HG02571 (cell line): ENCODE data around the gene NEDD4L.
"Not testable (repeated sequence)": the region's sequence is repeated elsewhere in the genome, so short reads cannot be mapped to it uniquely, and the experiment has no call there.

ENCODE experiments used
- ATAC-seq: cut with Tn5 transposase; IDR thresholded peaks from one replicate; pipeline ENCODE4 v1.9.1; 2021; ENCODE audit warnings: mild to moderate bottlenecking, moderate library complexity; ENCODE audit not compliant: unreplicated experiment

NEDD4L gene

DNA sequence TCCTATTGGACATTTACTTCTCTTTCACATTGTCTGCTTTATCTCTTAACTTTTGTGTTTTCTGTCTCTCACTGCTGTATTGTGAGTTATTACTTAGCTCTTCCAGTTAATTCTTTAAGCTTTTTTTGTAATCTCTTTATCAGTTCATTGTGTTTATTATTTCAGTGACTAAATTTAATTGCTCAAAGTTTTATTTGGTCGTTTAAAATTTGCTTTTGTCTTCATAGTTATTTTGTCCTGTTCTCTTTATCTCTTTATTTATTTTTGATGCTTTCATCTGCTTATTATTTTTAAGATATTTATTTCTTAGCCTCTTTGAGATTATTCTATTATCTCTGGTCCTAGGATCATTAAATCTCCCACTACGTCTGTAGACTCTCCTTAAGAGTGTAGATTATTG, 316.3 kb downstream of the NEDD4L start:
- no peak for ATAC-seq

DNA sequence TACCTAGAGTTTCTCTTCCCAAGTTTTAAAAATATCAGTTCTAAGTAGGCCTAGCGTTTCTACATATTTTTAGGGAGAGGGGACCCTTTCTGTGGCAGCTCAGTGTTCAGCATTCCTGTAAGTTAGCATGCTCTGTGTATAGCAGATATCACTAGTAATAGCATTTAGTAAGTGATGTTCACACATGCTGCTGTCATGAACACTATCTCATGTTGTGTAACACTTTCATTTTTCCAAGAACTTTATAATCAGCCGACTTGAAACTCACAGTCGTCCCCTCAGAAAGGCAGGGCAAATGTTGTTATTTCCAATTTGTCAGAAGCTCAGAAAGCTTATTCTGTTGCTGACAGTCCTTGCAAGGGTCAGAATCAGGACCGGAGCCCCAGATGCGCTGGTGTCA, 317.2 kb downstream of the NEDD4L start:
- no peak for ATAC-seq

DNA sequence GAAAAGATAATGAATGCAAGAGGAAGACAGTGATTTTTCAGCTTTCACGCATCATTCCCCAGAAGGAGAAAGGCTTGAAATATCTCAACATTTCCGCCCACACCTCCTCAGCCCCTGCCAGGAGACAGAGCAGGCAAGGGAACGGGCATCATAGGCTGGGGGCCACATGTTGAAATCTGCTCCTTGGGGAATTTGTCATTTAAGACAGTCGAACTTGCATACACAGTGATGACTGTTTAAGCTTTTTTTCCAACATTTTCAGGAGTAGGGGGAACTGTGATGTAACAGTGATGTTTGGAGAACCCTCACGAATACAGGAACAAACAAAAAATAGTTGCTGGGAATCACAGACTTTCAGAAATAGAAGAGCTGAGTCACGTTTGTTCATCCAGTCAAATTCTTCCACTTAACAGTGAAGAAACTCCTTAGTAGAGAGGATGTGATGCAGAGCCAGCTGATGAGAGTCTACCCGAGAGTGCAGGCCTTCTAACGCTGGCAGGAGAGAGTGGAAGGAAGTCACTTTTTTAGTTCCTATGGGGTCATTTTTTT, 318.1 kb downstream of the NEDD4L start:
- ATAC-seq, result no peak

DNA sequence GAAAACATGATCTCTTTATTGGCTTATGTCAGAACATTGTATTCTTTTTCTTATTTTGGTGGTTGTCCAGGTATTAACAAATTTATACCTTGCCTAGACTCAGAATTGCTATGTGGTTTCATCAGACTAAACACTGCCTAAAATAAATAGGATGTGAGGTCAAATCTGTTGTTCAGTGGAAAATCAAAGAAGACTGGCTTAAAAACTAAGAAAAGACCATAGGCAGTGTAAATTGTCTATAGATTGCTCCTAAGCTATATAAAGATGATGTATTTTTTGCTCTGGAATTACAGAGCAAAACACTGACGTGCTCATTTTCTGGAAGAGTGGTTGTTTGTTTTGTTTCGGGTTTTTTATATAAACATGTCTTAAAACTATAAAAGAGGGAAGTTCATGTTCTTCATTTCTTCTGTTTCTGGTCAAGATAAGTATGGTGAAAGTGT, 318.8 kb downstream of the NEDD4L start:
- ATAC-seq, result no peak

DNA sequence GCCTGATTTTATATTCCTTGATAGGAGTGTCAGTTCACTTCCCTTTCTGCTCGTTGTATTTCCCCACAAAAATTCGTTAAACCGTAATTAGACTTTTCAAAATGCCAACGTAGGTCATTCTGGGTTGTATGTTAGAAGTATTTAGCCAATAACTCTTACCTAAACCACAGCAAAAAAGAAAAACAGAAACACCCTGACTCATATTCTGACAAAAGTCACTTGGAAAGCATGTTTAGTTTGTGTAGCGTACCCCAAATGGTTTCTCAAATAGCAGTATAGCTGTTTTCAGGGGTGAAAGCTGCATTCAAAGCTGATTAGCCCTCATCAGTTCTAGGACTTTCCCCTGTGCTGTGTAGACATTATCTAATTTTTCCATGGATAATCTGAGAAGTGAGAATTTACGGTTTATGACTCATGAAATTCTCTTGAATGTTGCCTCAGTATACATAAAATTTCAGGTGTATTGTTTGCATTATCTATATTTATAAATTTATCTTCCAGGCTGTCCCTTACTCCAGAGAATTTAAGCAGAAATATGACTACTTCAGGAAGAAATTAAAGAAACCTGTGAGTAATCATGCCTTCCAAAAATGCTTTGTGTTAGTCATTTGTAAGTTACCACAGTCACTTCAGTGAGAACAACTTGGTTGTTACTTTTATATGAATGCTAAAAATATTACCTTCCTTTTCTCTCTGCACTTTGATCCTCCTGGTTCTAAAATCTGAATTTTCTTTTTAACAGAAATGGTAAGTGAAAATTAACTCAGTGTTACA, 319.9 kb downstream of the NEDD4L start:
- no peak for ATAC-seq

DNA sequence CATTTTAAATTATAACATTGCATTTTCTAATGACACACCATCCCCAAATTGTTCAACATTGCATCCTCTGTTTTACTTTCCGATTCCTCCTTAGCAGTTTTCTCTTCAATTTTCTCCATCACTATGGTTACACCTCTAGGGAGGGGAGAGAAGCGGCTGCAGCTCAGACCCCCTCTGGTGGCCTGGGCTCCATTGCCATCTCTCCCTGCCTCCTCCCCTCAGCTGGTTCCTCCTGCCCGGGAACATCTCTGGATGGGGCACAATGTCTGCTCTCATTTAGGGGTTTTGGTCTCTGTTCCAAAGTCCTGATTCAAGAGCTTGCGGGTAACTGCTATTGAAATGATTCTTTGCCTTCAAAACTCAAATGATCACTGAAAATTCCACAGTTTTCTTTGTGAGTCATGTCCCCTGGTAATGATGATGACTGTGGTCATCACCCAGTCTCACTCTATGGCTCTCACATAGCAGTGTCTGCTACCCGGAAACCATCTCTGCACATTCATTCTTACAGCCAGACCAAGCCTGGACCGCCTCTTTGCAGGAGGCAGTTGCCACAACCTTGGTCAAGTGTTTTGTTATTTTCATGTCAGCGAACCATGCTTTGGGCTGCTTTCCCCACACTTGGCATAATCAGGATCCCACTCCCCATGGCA, 321.0 kb downstream of the NEDD4L start:
- ATAC-seq, result no peak

DNA sequence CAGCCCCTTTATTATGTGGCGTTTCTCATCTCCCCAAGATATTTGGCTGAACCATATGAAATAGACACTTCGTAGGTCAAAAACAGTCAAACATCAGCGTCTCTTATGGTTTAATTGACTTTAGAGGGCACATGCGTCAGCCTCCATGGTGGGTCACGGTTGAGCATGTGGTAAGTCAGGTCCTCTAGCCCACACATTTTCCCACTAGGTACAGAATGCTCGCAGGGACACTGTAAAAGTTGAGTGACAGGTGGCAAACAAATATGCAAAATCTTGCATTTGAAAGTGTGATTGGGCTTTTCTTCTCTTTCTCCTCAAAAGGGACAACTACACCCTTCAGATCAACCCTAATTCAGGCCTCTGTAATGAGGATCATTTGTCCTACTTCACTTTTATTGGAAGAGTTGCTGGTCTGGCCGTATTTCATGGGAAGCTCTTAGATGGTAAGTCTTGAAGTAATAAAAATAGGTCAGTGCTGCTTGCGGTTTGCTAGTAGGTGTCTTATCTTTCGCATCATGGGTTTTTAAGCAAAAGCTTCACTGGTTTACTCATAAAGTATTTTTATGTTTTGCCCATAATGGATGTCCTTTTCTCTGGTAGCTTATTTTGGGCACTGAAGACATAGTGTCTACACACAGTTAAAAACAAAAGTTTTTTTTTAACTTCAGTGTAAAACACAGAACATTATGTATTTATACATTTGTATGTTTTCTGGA, 323.6 kb downstream of the NEDD4L start:
- ATAC-seq, result no peak

DNA sequence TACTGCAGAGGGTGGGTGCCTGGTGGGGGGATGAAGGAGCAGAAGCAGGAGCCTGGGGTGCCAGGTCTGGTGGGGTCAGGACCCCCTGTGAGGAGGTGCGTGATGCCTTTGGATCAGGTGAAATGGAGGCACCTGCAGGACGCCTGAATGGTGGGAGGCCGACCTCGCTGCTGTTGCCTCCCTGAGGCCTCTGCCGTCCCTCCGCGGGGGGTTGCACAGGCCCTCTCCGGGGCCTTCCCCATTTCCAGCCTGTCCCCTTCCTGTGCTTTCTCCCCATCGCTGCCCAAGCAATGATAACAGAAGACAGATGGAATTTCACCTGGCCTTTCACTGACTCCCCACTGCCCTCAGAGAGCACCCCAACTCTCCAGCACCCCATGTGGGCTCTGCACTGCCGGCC, 325.6 kb downstream of the NEDD4L start:
- no peak for ATAC-seq

DNA sequence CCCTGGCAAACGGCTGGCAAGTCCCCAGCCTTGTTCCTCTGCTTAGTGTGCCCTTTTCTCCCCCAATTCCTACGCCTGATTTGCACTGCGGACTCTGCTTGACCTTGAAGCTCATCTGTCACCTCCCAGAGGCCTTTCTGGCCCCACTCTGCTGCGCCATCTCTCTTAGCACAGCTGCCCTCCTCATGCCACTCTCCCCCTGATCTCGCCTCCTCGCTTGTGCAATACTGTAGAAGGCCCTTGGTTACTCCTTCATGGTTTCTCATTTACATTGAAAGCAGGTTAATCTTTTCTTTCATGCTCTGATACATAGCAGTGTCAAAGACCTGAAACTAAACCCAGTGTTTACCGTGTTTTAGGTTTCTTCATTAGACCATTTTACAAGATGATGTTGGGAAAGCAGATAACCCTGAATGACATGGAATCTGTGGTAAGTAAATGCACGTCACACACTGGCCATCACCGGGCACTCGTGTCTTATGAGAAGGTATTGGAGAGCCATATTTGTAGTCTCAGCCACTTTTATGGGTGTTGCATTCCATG, 326.1 kb downstream of the NEDD4L start:
- ATAC-seq, result no peak

DNA sequence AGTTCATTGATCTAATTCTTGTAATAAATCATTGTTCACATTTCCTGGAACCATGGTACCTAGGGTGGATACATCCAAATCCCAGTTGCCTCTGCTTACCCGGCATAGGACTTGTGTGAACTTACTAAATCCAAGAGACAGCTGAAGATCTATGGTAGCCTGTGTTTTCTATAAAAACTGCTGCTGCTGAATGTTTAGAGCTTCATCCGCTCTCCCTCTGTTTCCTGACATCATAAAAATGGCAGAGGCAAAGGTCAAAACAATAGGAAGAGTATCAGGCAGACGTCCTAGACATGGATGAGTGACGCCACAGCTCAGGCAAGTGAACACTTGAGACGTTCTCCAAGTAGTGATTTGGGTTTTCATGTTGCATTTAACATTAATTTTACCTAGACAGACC, 326.6 kb downstream of the NEDD4L start:
- ATAC-seq, result no peak

DNA sequence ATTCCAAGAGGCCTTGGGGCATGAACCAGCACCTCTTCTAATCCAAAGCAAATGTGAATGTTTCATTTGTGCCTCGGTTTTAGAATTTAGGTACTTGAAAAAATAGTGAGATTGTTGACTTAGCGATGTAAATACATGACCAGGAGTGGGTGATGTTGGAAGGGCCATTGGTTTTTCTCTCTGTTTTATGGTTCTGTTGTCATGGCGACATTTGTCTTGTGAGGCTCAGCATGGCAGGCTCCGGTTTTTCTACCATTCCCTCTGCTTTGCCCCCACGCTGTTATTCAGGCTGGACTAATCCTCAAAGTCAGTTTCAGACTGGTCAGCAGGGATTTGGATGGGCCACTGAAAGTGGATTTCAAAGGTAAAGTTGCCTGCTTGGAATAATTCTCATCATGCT, 329.5 kb downstream of the NEDD4L start:
- no peak for ATAC-seq

DNA sequence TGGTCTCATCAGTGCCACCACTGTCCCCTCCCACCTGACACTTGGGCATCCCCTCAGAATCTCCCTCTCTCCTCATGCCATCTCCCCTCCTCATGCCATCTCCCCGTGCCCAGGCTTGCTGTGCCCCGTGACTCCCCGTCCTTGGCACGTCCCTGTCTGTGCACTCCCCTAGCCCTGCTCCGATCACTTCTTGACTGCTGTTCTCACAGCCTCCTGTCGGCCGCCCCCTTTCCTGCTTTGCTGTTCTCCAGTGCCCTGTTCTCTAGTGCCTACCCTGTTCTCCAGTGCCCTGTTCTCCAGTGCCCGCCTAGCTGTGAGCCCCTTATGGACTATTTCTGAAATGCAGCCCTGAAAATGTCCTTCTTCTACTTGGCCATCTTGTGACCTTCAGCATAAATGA, 331.0 kb downstream of the NEDD4L start:
- ATAC-seq, result no peak

DNA sequence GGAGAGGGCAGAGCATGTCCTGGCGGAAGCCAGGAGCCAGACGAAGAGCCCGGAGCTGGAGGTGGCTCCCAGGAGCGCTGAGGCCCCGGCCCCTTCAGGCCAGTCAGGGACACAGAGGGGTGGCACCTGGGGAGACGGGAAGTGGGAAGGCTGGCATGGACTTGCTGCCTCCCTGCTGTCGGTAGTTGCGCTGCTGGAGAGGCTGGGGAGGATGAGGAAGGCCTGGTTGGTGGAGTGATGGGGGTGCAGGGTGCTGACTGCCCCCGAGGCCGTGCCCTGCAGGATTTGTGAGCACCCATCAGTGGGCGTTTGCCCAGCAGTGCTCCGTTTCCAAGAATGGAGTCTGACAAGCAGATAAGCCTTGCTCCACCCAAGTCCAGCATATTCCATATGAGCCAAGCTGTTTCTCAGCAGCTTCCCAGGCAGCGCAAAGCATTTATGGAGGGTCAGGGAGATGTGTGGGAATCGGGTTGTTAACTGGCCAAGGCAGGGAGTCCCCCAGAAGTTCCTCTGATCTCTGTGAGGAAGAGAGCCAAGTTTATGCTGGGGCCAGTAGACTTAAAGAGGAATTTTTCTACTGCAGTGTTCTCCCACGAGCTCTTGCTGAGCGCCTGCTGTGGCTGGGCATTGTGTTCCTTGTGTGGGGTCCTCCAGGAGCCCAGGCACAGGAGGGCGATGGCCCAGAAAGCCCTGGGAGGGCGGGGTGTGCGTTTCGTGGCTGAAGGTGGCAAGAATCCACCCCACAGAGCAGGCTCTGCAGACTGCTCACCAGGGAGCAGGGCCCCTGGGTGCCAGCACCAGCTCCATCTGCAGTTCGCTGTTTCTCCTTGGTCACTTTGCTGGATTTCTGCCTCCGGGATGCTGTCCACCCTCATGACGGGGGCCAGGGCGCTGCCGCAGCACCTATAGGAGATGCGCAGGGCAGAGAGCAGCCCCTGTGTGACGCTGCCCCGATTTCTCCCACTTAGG, 334.7 kb downstream of the NEDD4L start:
- no peak for ATAC-seq

DNA sequence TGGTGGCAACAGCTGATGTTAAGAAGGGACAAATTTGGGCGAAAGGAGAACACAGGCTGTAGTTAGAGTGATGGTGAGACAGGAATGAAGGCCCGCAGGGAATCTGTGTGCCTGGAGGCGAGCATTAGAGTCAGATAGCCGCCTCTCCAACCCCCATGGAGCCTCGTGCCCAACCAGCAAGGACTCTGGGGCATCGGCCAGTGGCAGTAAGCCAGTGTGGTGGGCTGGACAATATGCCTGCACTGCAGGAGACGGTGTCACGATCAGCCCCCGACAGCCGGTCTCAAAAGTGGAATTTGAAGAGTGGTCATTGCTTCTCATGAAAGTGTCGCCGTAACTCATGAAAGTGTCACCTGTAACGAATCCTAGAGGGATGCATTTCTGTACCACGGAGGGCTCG, 335.4 kb downstream of the NEDD4L start:
- ATAC-seq, result no peak

DNA sequence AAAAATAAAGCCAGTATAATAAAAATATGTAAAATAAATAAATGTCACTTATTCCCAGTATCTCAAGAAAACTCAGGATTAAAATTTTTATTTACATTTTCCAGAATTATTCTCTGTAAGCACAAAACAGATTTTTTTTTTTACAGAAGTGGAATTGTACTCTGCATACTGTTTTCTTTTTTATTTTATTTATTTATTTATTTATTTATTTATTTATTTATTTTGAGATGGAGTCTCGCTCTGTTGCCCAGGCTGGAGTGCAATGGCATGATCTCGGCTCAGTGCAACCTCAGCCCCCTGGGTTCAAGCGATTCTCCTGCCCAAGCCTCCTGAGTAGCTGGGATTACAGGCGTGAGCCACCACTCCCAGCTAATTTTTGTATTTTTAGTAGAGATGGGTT, 336.1 kb downstream of the NEDD4L start:
- not testable (repeated sequence) for ATAC-seq

DNA sequence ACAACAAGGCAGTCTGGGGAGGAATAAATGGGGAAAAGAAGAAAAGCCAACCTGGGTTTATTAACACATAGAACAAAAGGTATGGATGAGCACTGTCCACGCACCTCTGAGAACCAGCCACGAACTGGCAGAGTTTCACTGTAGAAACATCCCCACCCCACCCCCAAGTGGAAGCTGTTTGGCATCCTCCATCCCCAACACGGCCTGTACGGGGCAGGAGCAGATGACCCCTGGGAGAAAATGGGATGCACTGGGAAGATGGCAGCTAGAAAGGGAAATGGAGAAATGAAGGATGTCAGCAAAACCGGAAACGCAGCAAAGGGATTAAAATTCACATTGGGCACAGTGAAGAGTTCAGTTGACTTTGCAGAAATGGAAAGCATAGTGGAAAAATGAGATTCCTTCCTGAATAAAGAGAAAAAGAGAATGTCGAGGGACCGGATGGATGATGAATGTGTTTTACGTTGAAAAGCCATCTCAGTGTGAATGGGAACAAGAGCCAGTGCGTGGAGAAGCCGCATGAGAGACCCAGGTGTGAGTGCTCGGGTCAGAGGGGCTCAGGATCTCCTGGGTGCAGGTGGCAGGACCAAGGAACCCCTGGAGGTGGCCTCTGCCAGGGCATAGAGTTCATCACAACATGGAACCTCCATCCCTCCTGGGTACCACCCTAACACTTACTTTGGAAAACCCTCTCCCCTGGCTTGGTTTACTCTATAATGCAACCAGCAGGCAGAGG, 337.8 kb downstream of the NEDD4L start:
- ATAC-seq, result no peak

DNA sequence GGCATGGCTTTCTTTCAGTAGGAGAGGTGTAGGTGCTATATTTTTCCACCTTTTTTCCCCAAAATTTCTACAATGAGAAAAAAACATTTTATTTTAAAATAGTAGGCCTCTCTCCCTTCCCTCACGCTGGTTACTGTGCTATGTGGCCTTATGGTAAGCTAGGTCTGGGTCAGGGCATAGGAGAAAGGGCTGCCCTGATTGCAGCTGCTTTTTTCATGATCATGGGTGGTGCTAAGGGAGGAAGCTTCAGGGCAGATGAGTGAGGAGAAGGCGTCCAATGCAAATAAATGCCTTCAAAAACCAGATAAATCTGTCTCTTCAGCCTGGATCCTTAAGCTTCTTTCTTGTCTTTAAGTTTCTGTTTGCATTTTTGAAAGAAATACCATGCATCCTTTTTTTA, 338.4 kb downstream of the NEDD4L start:
- no peak for ATAC-seq

DNA sequence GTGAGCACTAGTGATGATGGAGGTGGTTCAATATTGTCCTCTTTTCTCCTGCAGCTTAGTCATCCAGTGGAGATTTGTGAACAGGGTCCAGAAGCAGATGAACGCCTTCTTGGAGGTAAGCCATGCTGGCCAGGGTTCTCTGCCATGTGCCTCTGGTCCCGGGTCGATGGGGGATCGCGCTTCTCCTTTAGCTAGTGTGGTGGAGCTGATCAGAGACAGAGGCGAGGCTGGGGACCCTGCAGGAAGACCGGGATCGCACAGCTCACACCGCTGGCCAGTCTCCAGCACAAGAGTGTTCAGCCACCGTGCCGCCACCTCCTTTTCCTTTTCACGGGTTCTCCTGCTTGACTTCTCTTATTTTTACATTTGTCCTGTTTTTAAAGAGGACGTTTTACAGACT, 341.4 kb downstream of the NEDD4L start:
- no peak for ATAC-seq

DNA sequence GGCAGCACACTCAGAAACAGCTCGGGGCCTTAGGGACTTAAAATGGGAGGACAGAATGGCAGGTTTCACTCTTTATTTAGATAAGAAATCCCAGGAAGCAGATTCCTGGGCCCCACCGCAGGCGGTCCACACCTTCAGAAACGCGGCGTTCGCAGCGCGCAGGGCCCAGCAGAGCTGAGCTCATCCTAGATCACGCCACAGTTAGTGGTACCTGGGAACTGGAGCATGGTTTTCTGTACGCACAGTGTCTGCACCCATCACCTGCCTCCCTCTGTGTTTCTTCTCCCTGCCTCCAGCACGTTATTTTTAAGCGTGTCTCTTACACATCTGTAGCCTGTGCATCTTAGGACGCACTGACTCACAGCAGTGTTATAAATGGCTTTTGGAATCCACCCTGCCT, 342.8 kb downstream of the NEDD4L start:
- ATAC-seq, result no peak

DNA sequence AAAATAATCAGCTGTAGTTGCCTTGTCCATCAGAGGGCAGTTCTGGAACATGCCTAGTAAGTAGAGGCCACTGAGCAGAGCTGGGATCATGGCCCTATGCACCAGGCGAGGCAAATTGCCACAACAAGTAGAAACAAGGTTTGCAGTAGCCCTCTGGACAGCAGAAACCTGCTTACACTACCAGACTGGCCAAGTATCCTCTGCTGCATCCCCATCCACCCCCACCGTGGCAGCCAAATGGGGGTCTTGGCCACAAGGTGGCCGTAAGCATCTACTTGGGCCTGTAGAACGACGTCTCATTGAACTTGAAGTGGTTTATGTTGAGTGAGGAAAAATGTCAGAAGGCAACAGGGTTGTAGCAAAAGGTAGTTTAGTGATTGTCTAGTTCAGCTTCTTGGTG, 343.7 kb downstream of the NEDD4L start:
- ATAC-seq, result no peak
